ENCODE results near the gene HOXB6. TPM values are rescaled to one million over a fixed set of nuclear protein-coding genes. Genes with fewer than 3 reads are reported as not detected.

The HOXB6 gene
- total RNA-seq, 1 donor, result 0.63 TPM

- H3K4me3 ChIP-seq (ENCODE audit: low read depth, low read length), result no peak overlapping the region
- no peak for DNase-seq (ENCODE audit: low read depth)
- TF ChIP-seq CTCF (IDR thresholded peaks at IDR 0.05; ENCODE audit: insufficient read depth, low read length), result no peak
These were observed 54.8 kb downstream of the HOXB6 start for GRCh38 chr17:48549914-48550501.

- TF ChIP-seq CTCF (IDR thresholded peaks at IDR 0.05; ENCODE audit: insufficient read depth, low read length), result no peak
- H3K4me3 ChIP-seq (ENCODE audit: low read depth, low read length), result no peak overlapping the region
- no peak for DNase-seq (ENCODE audit: low read depth)
These were observed 55.5 kb downstream of the HOXB6 start for GRCh38 chr17:48549281-48549630.

GRCh38 chr17:48548523-48549280 is 56.1 kb downstream of the HOXB6 start:
- H3K4me3 ChIP-seq (ENCODE audit: low read depth, low read length), result no peak overlapping the region
- TF ChIP-seq CTCF (IDR thresholded peaks at IDR 0.05; ENCODE audit: insufficient read depth, low read length), result no peak
- no peak for DNase-seq (ENCODE audit: low read depth)

GRCh38 chr17:48547808-48548522 is 56.8 kb downstream of the HOXB6 start:
- DNase-seq (ENCODE audit: low read depth), result peak; percentile 90
- peak overlapping the region; percentile 53 for H3K4me3 ChIP-seq (ENCODE audit: low read depth, low read length)
- no peak for TF ChIP-seq CTCF (IDR thresholded peaks at IDR 0.05; ENCODE audit: insufficient read depth, low read length)

GRCh38 chr17:48546924-48547807 is 57.6 kb downstream of the HOXB6 start:
- H3K4me3 ChIP-seq (ENCODE audit: low read depth, low read length), result peak overlapping the region; percentile 53
- no peak for TF ChIP-seq CTCF (IDR thresholded peaks at IDR 0.05; ENCODE audit: insufficient read depth, low read length)
- peak; percentile 93 for DNase-seq (ENCODE audit: low read depth)

GRCh38 chr17:48546137-48546923 is 58.5 kb downstream of the HOXB6 start:
- peak overlapping the region; percentile 53 for H3K4me3 ChIP-seq (ENCODE audit: low read depth, low read length)
- TF ChIP-seq CTCF (IDR thresholded peaks at IDR 0.05; ENCODE audit: insufficient read depth, low read length), result no peak
- DNase-seq (ENCODE audit: low read depth), result peak; percentile 64
